K562 (cell line): ENCODE data around the gene TNFSF15. TPM values are rescaled to one million over a fixed set of nuclear protein-coding genes. Genes with fewer than 3 reads are reported as not detected.

Source experiments
- ATAC-seq: fragments of 200-7000 bp; cut with Tn5 transposase; 3 replicates; pipeline ENCODE4 v1.9.1; 2020; ENCODE audit warnings: moderate library complexity
- BruUV-seq: library from RNA; stranded (reverse); fragments of 400-500 nt; replicated peaks from 2 replicates; lab custom pipeline; 2021; lab: Mats Ljungman, UMichigan
- CTCF ChIA-PET: fragments of 300-600 bp; formaldehyde crosslinking; extraction: SDS; loops from one replicate; lab custom pipeline; 2021; ENCODE audit warnings: low intra/inter-chr PET ratio; lab: Yijun Ruan, JAX
- POLR2A ChIA-PET: fragments of 300-600, 350-650 bp; sonication (Branson Sonifier 250); formaldehyde crosslinking; extraction: SDS; loops from one replicate; lab custom pipeline; 2021; ENCODE audit warnings: antibody characterized with exemption, inconsistent platforms; lab: Yijun Ruan, JAX
- DNase-seq, 4 experiments: peaks; one replicate each; pipeline versions ENCODE4 v3.0.0 to v3.0.0-alpha.2; 2011 to 2018; ENCODE audit warnings: low spot score in 3 of 4, mixed read lengths in 3 of 4; ENCODE audit errors: extremely low read depth in 1 of 4
- FAIRE-seq: peaks from 2 replicates; lab custom pipeline; 2011; peaks lifted over from hg19 to GRCh38; lab: Jason Lieb, UNC
- H2AFZ ChIP-seq: 2 replicates; pipeline ENCODE4 v1.6.0; 2011; ENCODE audit warnings: low read depth, low read length, control low read depth, inconsistent platforms
- H3K27ac ChIP-seq: fragments of 200-600 bp; 3 replicates; pipeline ENCODE4 v1.8.0; 2011; ENCODE audit warnings: low read depth, mild to moderate bottlenecking, control low read depth, inconsistent platforms, low read length, moderate library complexity, mixed read lengths; ENCODE audit errors: extremely low read depth
- H3K27me3 ChIP-seq, 2 experiments: fragments of 300-600 bp in 1 of 2; 2 replicates in 1 of 2; 3 replicates in 1 of 2; pipeline versions ENCODE4 v1.6.0 to v1.8.0; 2011; ENCODE audit warnings: inconsistent platforms in 2 of 2, low read length in 2 of 2, mild to moderate bottlenecking in 1 of 2, mixed read lengths in 1 of 2, moderate library complexity in 1 of 2; ENCODE audit not compliant: control insufficient read depth in 2 of 2, insufficient read depth in 2 of 2
- H3K36me3 ChIP-seq: fragments of 300-600 bp; 3 replicates; pipeline ENCODE4 v1.8.0; 2011; ENCODE audit warnings: mild to moderate bottlenecking, low read length, inconsistent platforms; ENCODE audit not compliant: control insufficient read depth, insufficient read depth
- H3K4me1 ChIP-seq, 2 experiments: fragments of 200-600 bp in 1 of 2; replicated peaks in 1 of 2; 2 replicates in 1 of 2; 3 replicates in 1 of 2; pipeline versions ENCODE4 v1.5.1 to v1.8.0; 2011; ENCODE audit warnings: inconsistent platforms in 2 of 2, low read length in 2 of 2, mild to moderate bottlenecking in 1 of 2, mixed read lengths in 1 of 2, moderate library complexity in 1 of 2; ENCODE audit not compliant: control insufficient read depth in 2 of 2, insufficient read depth in 2 of 2
- H3K4me2 ChIP-seq: 2 replicates; pipeline ENCODE4 v1.6.1; 2011; ENCODE audit warnings: low read length, control low read depth, inconsistent platforms, mixed read lengths; ENCODE audit not compliant: insufficient read depth
- H3K4me3 ChIP-seq: fragments of 200-600 bp; sonication (generic), shearing (Covaris generic); 2 replicates; pipeline ENCODE4 v1.5.1; 2016; ENCODE audit warnings: control low read depth, inconsistent platforms
- H3K79me2 ChIP-seq: fragments of 200-600 bp; 3 replicates; pipeline ENCODE4 v1.8.0; 2011; ENCODE audit warnings: low read length, inconsistent platforms; ENCODE audit not compliant: control insufficient read depth, insufficient read depth
- H3K9ac ChIP-seq, 2 experiments: 2 replicates each; pipeline versions ENCODE4 v1.6.0 to v1.6.1; 2011; ENCODE audit warnings: low read depth in 2 of 2, low read length in 2 of 2, control low read depth in 1 of 2, inconsistent platforms in 1 of 2, mild to moderate bottlenecking in 1 of 2, mixed read lengths in 1 of 2; ENCODE audit not compliant: insufficient read depth in 1 of 2
- H3K9me1 ChIP-seq: one replicate; pipeline ENCODE4 v1.6.0; 2011; ENCODE audit warnings: inconsistent platforms, mild to moderate bottlenecking, low read length, moderate library complexity; ENCODE audit not compliant: control insufficient read depth, insufficient read depth
- H3K9me3 ChIP-seq: replicated peaks from 2 replicates; pipeline ENCODE4 v1.5.1; 2011; ENCODE audit warnings: low read depth, low read length, inconsistent platforms; ENCODE audit not compliant: control insufficient read depth, insufficient read depth
- H4K20me1 ChIP-seq: replicated peaks from 2 replicates; pipeline ENCODE4 v1.6.1; 2011; ENCODE audit warnings: low read length, inconsistent platforms, mixed read lengths; ENCODE audit not compliant: control insufficient read depth, insufficient read depth
- HNRNPH1 ChIP-seq: fragments of 200-400 bp; formaldehyde crosslinking; optimal IDR thresholded peaks from 2 replicates; pipeline ENCODE3; 2017; ENCODE audit warnings: low read depth, mild to moderate bottlenecking, low read length, moderate library complexity
- MED1 ChIP-seq: sonication (generic); formaldehyde crosslinking; IDR thresholded peaks from 2 replicates; pipeline ENCODE4 v1.8.1; 2023; ENCODE audit warnings: missing genetic modification reagents, borderline replicate concordance
- MTA2 ChIP-seq: fragments of 450-650 bp; IDR thresholded peaks from 2 replicates; pipeline ENCODE4 v1.6.1; 2016; ENCODE audit warnings: low read depth
- RB1 ChIP-seq: fragments of 450-650 bp; IDR thresholded peaks from 2 replicates; pipeline ENCODE4 v1.6.1; 2017; ENCODE audit warnings: low read depth, mild to moderate bottlenecking
- TAF1 ChIP-seq: IDR thresholded peaks from 2 replicates; pipeline ENCODE4 v1.6.1; 2011; ENCODE audit warnings: mild to moderate bottlenecking, low read length, moderate library complexity; ENCODE audit not compliant: insufficient read depth, control insufficient read depth, severe bottlenecking; ENCODE audit errors: extremely low read depth
- ZNF830 ChIP-seq: fragments of 250-450 bp; sonication (Bioruptor Pico); IDR thresholded peaks from 2 replicates; pipeline ENCODE4 v1.5.0; 2021; ENCODE audit warnings: mild to moderate bottlenecking
- WGBS: fragments of 100-300 bp; shearing (Covaris generic); methylation state at CpG from one replicate; pipeline ENCODE4 v1.1.6; 2016; ENCODE audit warnings: low coverage, mixed read lengths; ENCODE audit not compliant: insufficient coverage; ENCODE audit errors: missing lambda C conversion rate; 5-methylcytosine and 5-hydroxymethylcytosine counted together
- in situ Hi-C: fragments of 300-500 bp; cut with MboI; formaldehyde crosslinking; loops from 4 replicates; pipeline ENCODE4 v1.15.0; 2018; ENCODE audit warnings: inconsistent platforms, mixed read lengths
- intact Hi-C: fragments of 100-400 bp; cut with micrococcal nuclease; formaldehyde crosslinking; loops from 2 replicates; pipeline ENCODE4 v1.14.2; 2022
- polyA plus RNA-seq, 8 experiments: library from polyadenylated mRNA; depleted of rRNA in 4 of 8; stranded (reverse) in 5 of 8; unstranded in 3 of 8; fragments of >200 nt; fragmentation: Nextera tagmentation in 2 of 8; fragmentation: Illumina TruSeq in 1 of 8; extraction: Ambion mirVana in 2 of 8; extraction: Trizol in 1 of 8; gene quantifications; 2 replicates each; pipeline versions ENCODE4 v1.2.1 to v1.2.3, GENCODE V29; 2011 to 2014; ENCODE audit warnings: inconsistent platforms in 1 of 8, missing spikeins in 1 of 8
- total RNA-seq, 7 experiments: library from RNA; depleted of rRNA in 6 of 7; stranded (reverse); fragments of >200 nt in 6 of 7; fragmentation: Illumina TruSeq in 2 of 7; extraction: Trizol in 2 of 7; gene quantifications; 2 replicates each; pipeline versions ENCODE4 v1.2.1 to v1.2.3, GENCODE V29; 2011 to 2021; ENCODE audit warnings: low replicate concordance in 1 of 7

Gene TNFSF15
- total and polyA plus RNA-seq, 9 of the 15 experiments (the other 6 are each of a cell fraction or from before 2014, with no cell fraction given): not detected

- Histone ChIP-seq H3K4me2 (no peak overlapping the region), H3K9ac (no peak overlapping the region), H3K4me1 (no peaks in the 10 kb centered on the region), H3K36me3 (no peaks in the 10 kb centered on the region), H2AFZ (no peak overlapping the region)
- in situ Hi-C loops: no loop called here
- ATAC-seq (no peak), DNase-seq (no peak), FAIRE-seq (no peak)
- WGBS: 2% methylated on average over 5 of the region's 5 CpGs
- no TSS peak for BruUV-seq
- TF ChIP-seq HNRNPH1: no peak
- TF ChIP-seq MED1 (CRISPR knock-in tag): no peak
- TF ChIP-seq TAF1: no peak
- TF ChIP-seq MTA2: no peak
- TF ChIP-seq RB1: no peak
- TF ChIP-seq ZNF830 (CRISPR knock-in tag): no peak
- TF ChIP-seq, all 486 proteins: peak for 0
- Histone ChIP-seq H3K27ac (no peak overlapping the region), H3K4me3 (no peak overlapping the region), H4K20me1 (no peaks in the 10 kb centered on the region), H3K9me1 (no peaks in the 10 kb centered on the region), H3K79me2 (no peaks in the 10 kb centered on the region), H3K9me3 (no peaks in the 10 kb centered on the region), H3K27me3 (peaks cover 0 to 4% of the 10 kb centered on the region in 2 experiments; a peak in 1 of 5 replicates)
- intact Hi-C loops: no loop called here
- CTCF ChIA-PET: no interaction called here
- POLR2A ChIA-PET: interaction anchor here (1.0 kb wide), 1 partner anchor 11 kb away, joined by 3 read pairs; no protein-coding TSS in a partner anchor
These were observed 1.3 kb downstream of the TNFSF15 start for GRCh38 chr9:114804505-114804904.
